ENCODE data around the gene MARK4.

DNA sequence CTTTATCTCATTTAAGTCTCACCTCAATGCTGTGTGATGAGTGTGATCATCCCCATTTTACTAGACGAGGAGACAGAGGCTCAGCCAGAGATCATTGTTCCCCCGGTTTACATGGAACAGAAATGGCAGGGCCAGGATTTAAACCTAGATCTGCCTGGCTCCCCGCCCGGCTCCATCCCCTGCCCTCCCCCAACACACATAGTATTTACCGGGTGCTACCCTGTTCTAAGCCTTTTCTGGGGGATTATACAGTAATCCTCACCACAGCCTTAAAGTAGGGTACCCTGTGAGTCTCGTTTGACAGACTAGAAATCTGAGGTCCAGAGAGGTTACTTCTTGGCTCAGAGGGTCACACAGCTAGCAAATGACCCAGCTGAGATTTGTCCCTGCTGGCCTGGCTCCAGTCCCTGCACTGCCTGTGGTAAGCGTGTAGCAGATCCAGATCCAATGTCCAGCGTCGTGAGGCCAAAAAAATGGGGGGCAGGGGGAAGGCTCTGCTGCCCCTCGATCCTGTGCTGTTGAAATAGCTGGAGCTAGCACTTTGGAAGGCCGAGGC is 85.7 kb downstream of the MARK4 start:
- TF ChIP-seq POLR2A (IDR thresholded peaks at IDR 0.05; ENCODE audit: low read length) (no peak), GATA1 (IDR thresholded peaks at IDR 0.05; ENCODE audit: low read depth, low read length) (no peak)

Measured in erythroblast (primary cell).